Breast epithelium (tissue), 4 donors: ENCODE data around the gene REEP6. TPM values are rescaled to one million over a fixed set of nuclear protein-coding genes. Genes with fewer than 3 reads are reported as not detected.
A peak's percentile ranks its signal among the peaks of the same experiment; 100 is the strongest.

Experiments
- DNase-seq, 2 donors: peaks; one replicate each; pipeline ENCODE4 v3.0.0-alpha.2; 2019; ENCODE audit warnings: low spot score in 2 of 2
- H3K27ac ChIP-seq, 2 donors: fragments of 200-600 bp; sonication (generic) in 1 of 2; one replicate each; pipeline ENCODE4 v1.5.1; 2016 to 2019; ENCODE audit warnings: mild to moderate bottlenecking in 1 of 2
- H3K27me3 ChIP-seq, 2 donors: fragments of 200-600 bp; sonication (generic) in 1 of 2; one replicate each; pipeline versions ENCODE4 v1.5.1 to v1.6.0; 2017 to 2019; ENCODE audit warnings: control low read depth in 1 of 2, mild to moderate bottlenecking in 1 of 2
- H3K36me3 ChIP-seq: fragments of 200-600 bp; one replicate; pipeline ENCODE4 v1.5.1; 2019
- H3K4me1 ChIP-seq, 2 donors: fragments of 200-600 bp; sonication (generic); one replicate each; pipeline ENCODE4 v1.5.1; 2016 to 2019; ENCODE audit warnings: control low read depth in 1 of 2
- H3K4me3 ChIP-seq, 3 donors: fragments of 200-600 bp; sonication (generic); 1 replicate in 2 of 3; 2 replicates in 1 of 3; pipeline ENCODE4 v1.5.1; 2016 to 2019; ENCODE audit warnings: mild to moderate bottlenecking in 3 of 3, moderate library complexity in 2 of 3
- H3K9me3 ChIP-seq, 2 donors: fragments of 200-600 bp; sonication (generic) in 1 of 2; one replicate each; pipeline ENCODE4 v1.5.1; 2016 to 2019; ENCODE audit warnings: control low read depth in 1 of 2
- CTCF ChIP-seq, 3 donors: fragments of 450-650 bp; IDR thresholded peaks; one replicate each; pipeline ENCODE4 v1.5.1; 2016 to 2017; ENCODE audit warnings: antibody characterized with exemption in 3 of 3, mild to moderate bottlenecking in 3 of 3, moderate library complexity in 3 of 3
- POLR2A ChIP-seq: fragments of 450-650 bp; IDR thresholded peaks from one replicate; pipeline ENCODE4 v1.6.1; 2016; ENCODE audit warnings: antibody characterized with exemption, mild to moderate bottlenecking, moderate library complexity
- POLR2AphosphoS5 ChIP-seq, 3 donors: sonication (generic); formaldehyde crosslinking; IDR thresholded peaks; one replicate each; pipeline ENCODE4 v1.6.1; 2017; ENCODE audit warnings: antibody characterized with exemption in 3 of 3
- intact Hi-C: fragments of 100-400 bp; cut with DNase I; formaldehyde crosslinking; loops from one replicate; pipeline ENCODE4 v1.15.1; 2023; ENCODE audit warnings: low total_unique reads
- total RNA-seq, 3 donors: library from RNA; depleted of rRNA; stranded (reverse); fragments of >200 nt; gene quantifications; one replicate each; pipeline ENCODE4 v1.1.0, GENCODE V29; 2016

REEP6 gene
- total RNA-seq, 3 donors from 2014 or later, result 4.3 to 17.4 (median 11.0) TPM

- TF ChIP-seq POLR2AphosphoS5 (IDR thresholded peaks at IDR 0.05), result no peak
- no peak for TF ChIP-seq POLR2A
- no peak for TF ChIP-seq CTCF (IDR thresholded peaks at IDR 0.05)
- intact Hi-C loops, result no loop called here
- H3K9me3 ChIP-seq, result peaks cover 0 to 6% of the 10 kb centered on the region in 2 donors
- no peaks in the 10 kb centered on the region for H3K36me3 ChIP-seq
- H3K27ac ChIP-seq, result no peak overlapping the region
- peaks cover 0 to 2% of the 10 kb centered on the region in 2 donors for H3K4me1 ChIP-seq
- H3K4me3 ChIP-seq, result no peak overlapping the region
- no peaks in the 10 kb centered on the region for H3K27me3 ChIP-seq
- DNase-seq, result no peak
Measured at GRCh38 chr19:1505991-1506881, 15.3 kb downstream of the REEP6 start.

- no peak for TF ChIP-seq CTCF (IDR thresholded peaks at IDR 0.05)
- TF ChIP-seq POLR2AphosphoS5 (IDR thresholded peaks at IDR 0.05), result no peak
- TF ChIP-seq POLR2A, result no peak
- no peaks in the 10 kb centered on the region for H3K36me3 ChIP-seq
- no peaks in the 10 kb centered on the region for H3K27me3 ChIP-seq
- H3K27ac ChIP-seq, result peak overlapping the region; percentile 91 to 95
- H3K9me3 ChIP-seq, result peaks cover 0 to 6% of the 10 kb centered on the region in 2 donors
- H3K4me1 ChIP-seq, result peaks cover 0 to 2% of the 10 kb centered on the region in 2 donors
- intact Hi-C loops, result no loop called here
- H3K4me3 ChIP-seq, result peak overlapping the region in 2 of 3 donors; percentile 53 to 69
- DNase-seq, result no peak
Measured at GRCh38 chr19:1507192-1507660, 16.2 kb downstream of the REEP6 start.

GRCh38 chr19:1507763-1508506 is 17.0 kb downstream of the REEP6 start:
- H3K9me3 ChIP-seq, result peaks cover 0 to 6% of the 10 kb centered on the region in 2 donors
- peak; percentile 93 to 95 for DNase-seq
- H3K4me3 ChIP-seq, result peak overlapping the region; percentile 34 to 69 (median 53)
- H3K36me3 ChIP-seq, result no peaks in the 10 kb centered on the region
- peaks cover 0 to 2% of the 10 kb centered on the region in 2 donors for H3K27me3 ChIP-seq
- peak; percentile 28 to 78 (median 75) for TF ChIP-seq POLR2AphosphoS5 (IDR thresholded peaks at IDR 0.05)
- TF ChIP-seq POLR2A, result no peak
- intact Hi-C loops, result no loop called here
- peak overlapping the region; percentile 91 to 95 for H3K27ac ChIP-seq
- peaks cover 0 to 2% of the 10 kb centered on the region in 2 donors for H3K4me1 ChIP-seq

GRCh38 chr19:1508507-1508856 is 17.5 kb downstream of the REEP6 start:
- no peak for DNase-seq
- Histone ChIP-seq H3K4me1 (peaks cover 0 to 2% of the 10 kb centered on the region in 2 donors), H3K27me3 (peaks cover 3 to 5% of the 10 kb centered on the region in 2 donors), H3K4me3 (peak overlapping the region in 2 of 3 donors; percentile 53 to 69), H3K27ac (peak overlapping the region; percentile 91 to 95), H3K9me3 (peaks cover 0 to 6% of the 10 kb centered on the region in 2 donors), H3K36me3 (no peaks in the 10 kb centered on the region)
- intact Hi-C loops, result no loop called here
- no peak for TF ChIP-seq CTCF (IDR thresholded peaks at IDR 0.05)
- TF ChIP-seq POLR2AphosphoS5 (IDR thresholded peaks at IDR 0.05), result no peak
- no peak for TF ChIP-seq POLR2A

- Histone ChIP-seq H3K4me1 (no peaks in the 10 kb centered on the region), H3K36me3 (no peaks in the 10 kb centered on the region), H3K9me3 (peaks cover 0 to 6% of the 10 kb centered on the region in 2 donors), H3K4me3 (no peak overlapping the region), H3K27ac (peak overlapping the region; percentile 40 to 48), H3K27me3 (peaks cover 4 to 10% of the 10 kb centered on the region in 2 donors)
- intact Hi-C loops, result no loop called here
- no peak for DNase-seq
- TF ChIP-seq POLR2A (no peak), POLR2AphosphoS5 (IDR thresholded peaks at IDR 0.05) (no peak), CTCF (IDR thresholded peaks at IDR 0.05) (no peak)
Measured at GRCh38 chr19:1509602-1510441, 18.8 kb downstream of the REEP6 start.
